OCI-LY1 (cell line): Measurements from ENCODE around the gene GPR158.

Experiments
- H2AFZ ChIP-seq: fragments of 200-600 bp; sonication (generic), shearing (Covaris generic); 2 replicates; pipeline ENCODE4 v1.6.0; 2014; ENCODE audit warnings: antibody characterized with exemption, mild to moderate bottlenecking, low read length
- H3F3A ChIP-seq: fragments of 200-600 bp; sonication (generic), shearing (Covaris generic); 2 replicates; pipeline ENCODE4 v1.6.0; 2014; ENCODE audit warnings: mild to moderate bottlenecking, antibody characterized with exemption, low read length, moderate library complexity; ENCODE audit not compliant: insufficient read depth
- H3K27ac ChIP-seq: fragments of 200-600 bp; sonication (generic); 2 replicates; pipeline ENCODE4 v1.5.1; 2014; ENCODE audit warnings: low read length, mixed run types, mild to moderate bottlenecking, low read depth; ENCODE audit not compliant: poor library complexity, severe bottlenecking
- H3K27me3 ChIP-seq: fragments of 200-600 bp; sonication (generic); 2 replicates; pipeline ENCODE4 v1.6.0; 2014; ENCODE audit warnings: antibody characterized with exemption, mild to moderate bottlenecking, low read length, moderate library complexity; ENCODE audit not compliant: insufficient read depth
- H3K36me3 ChIP-seq: fragments of 200-600 bp; sonication (generic); 2 replicates; pipeline ENCODE4 v1.6.1; 2014; ENCODE audit warnings: mild to moderate bottlenecking, antibody characterized with exemption, low read length, moderate library complexity, mixed read lengths; ENCODE audit not compliant: insufficient read depth
- H3K4me1 ChIP-seq: fragments of 200-600 bp; sonication (generic); 2 replicates; pipeline ENCODE4 v1.5.1; 2014; ENCODE audit warnings: mild to moderate bottlenecking, low read length, moderate library complexity; ENCODE audit not compliant: insufficient read depth, severe bottlenecking
- H3K4me2 ChIP-seq: fragments of 200-600 bp; sonication (generic), shearing (Covaris generic); 2 replicates; pipeline ENCODE4 v1.6.1; 2014; ENCODE audit warnings: low read length
- H3K4me3 ChIP-seq: fragments of 200-600 bp; sonication (generic); 2 replicates; pipeline ENCODE4 v1.5.1; 2014; ENCODE audit warnings: low read length, low read depth, mild to moderate bottlenecking, mixed read lengths; ENCODE audit not compliant: poor library complexity, severe bottlenecking
- H3K79me2 ChIP-seq: fragments of 200-600 bp; shearing (Covaris generic); 2 replicates; pipeline ENCODE4 v1.6.1; 2016; ENCODE audit warnings: mixed run types, low read length, mixed read lengths; ENCODE audit not compliant: insufficient read depth
- H3K9ac ChIP-seq: fragments of 200-600 bp; sonication (generic), shearing (Covaris generic); 2 replicates; pipeline ENCODE4 v1.6.1; 2014; ENCODE audit warnings: mild to moderate bottlenecking, low read length, mixed read lengths
- H3K9me2 ChIP-seq: fragments of 200-600 bp; sonication (generic), shearing (Covaris generic); 2 replicates; pipeline ENCODE4 v1.6.1; 2014; ENCODE audit warnings: low read depth, mild to moderate bottlenecking, low read length, mixed read lengths
- H3K9me3 ChIP-seq: fragments of 200-600 bp; shearing (Covaris generic); 2 replicates; pipeline ENCODE4 v1.6.1; 2014; ENCODE audit warnings: low read length, mixed read lengths
- H4K20me1 ChIP-seq: fragments of 200-600 bp; sonication (generic), shearing (Covaris generic); 2 replicates; pipeline ENCODE4 v1.6.0; 2016; ENCODE audit warnings: mild to moderate bottlenecking, low read length; ENCODE audit not compliant: insufficient read depth
- CTCF ChIP-seq: fragments of 200-600 bp; sonication (generic), shearing (Covaris generic); IDR thresholded peaks from 2 replicates; pipeline ENCODE4 v1.5.1; 2017; ENCODE audit warnings: mild to moderate bottlenecking, antibody characterized with exemption, low read length, moderate library complexity, mixed read lengths
- EZH2 ChIP-seq: fragments of 200-600 bp; sonication (generic), shearing (Covaris generic); IDR thresholded peaks from 2 replicates; pipeline ENCODE4 v1.8.0; 2017; ENCODE audit warnings: borderline replicate concordance, mixed run types, mild to moderate bottlenecking, antibody characterized with exemption, low read length, moderate library complexity, mixed read lengths

The GPR158 gene

GRCh38 chr10:25297466-25297865 is 122.7 kb downstream of the GPR158 start:
- H3K4me1 ChIP-seq, result no peaks in the 10 kb centered on the region
- no peak overlapping the region for H2AFZ ChIP-seq
- no peaks in the 10 kb centered on the region for H3K9me3 ChIP-seq
- H3K4me3 ChIP-seq, result no peak overlapping the region
- no peaks in the 10 kb centered on the region for H3K9me2 ChIP-seq
- no peaks in the 10 kb centered on the region for H3K27me3 ChIP-seq
- no peaks in the 10 kb centered on the region for H4K20me1 ChIP-seq
- H3F3A ChIP-seq, result no peaks in the 10 kb centered on the region
- no peak overlapping the region for H3K4me2 ChIP-seq
- H3K79me2 ChIP-seq, result no peaks in the 10 kb centered on the region
- no peak overlapping the region for H3K9ac ChIP-seq
- H3K27ac ChIP-seq, result no peak overlapping the region
- no peaks in the 10 kb centered on the region for H3K36me3 ChIP-seq
- TF ChIP-seq CTCF (no peak), EZH2 (no peak)

- H3K27ac ChIP-seq, result no peak overlapping the region
- H4K20me1 ChIP-seq, result no peaks in the 10 kb centered on the region
- TF ChIP-seq EZH2 (no peak), CTCF (no peak)
- no peaks in the 10 kb centered on the region for H3K4me1 ChIP-seq
- no peaks in the 10 kb centered on the region for H3K79me2 ChIP-seq
- H3K9me3 ChIP-seq, result no peaks in the 10 kb centered on the region
- no peaks in the 10 kb centered on the region for H3K27me3 ChIP-seq
- H3K36me3 ChIP-seq, result no peaks in the 10 kb centered on the region
- no peaks in the 10 kb centered on the region for H3F3A ChIP-seq
- no peak overlapping the region for H3K4me3 ChIP-seq
- H3K9me2 ChIP-seq, result no peaks in the 10 kb centered on the region
- no peak overlapping the region for H3K4me2 ChIP-seq
- H3K9ac ChIP-seq, result no peak overlapping the region
- no peak overlapping the region for H2AFZ ChIP-seq
Measured at GRCh38 chr10:25300073-25300472, 125.3 kb downstream of the GPR158 start.

- TF ChIP-seq CTCF (no peak), EZH2 (no peak)
- Histone ChIP-seq H3K9me2 (no peaks in the 10 kb centered on the region), H3K27ac (no peak overlapping the region), H3K4me3 (no peak overlapping the region), H3K9ac (no peak overlapping the region), H3K4me2 (no peak overlapping the region), H4K20me1 (no peaks in the 10 kb centered on the region), H3K79me2 (no peaks in the 10 kb centered on the region), H2AFZ (no peak overlapping the region), H3K27me3 (no peaks in the 10 kb centered on the region), H3K9me3 (no peaks in the 10 kb centered on the region), H3F3A (no peaks in the 10 kb centered on the region), H3K4me1 (no peaks in the 10 kb centered on the region), H3K36me3 (no peaks in the 10 kb centered on the region)
Measured at GRCh38 chr10:25304606-25305005, 129.8 kb downstream of the GPR158 start.
